ENCODE measurements around the gene PRKG2.
"Not testable (repeated sequence)": the region's sequence is repeated elsewhere in the genome, so short reads cannot be mapped to it uniquely, and the experiment has no call there.

Gene PRKG2

GRCh38 chr4:81214881-81215868 is at the start of gene PRKG2:
PRKG2 (minus strand) TSS chr4:81215222; CDS start chr4:81205047, 10,175 bp downstream.
- peak in 1 of 2 donors; percentile 7 for DNase-seq (ENCODE audit: low read depth in 2 of 2)

GRCh38 chr4:81260443-81261101 is 45.5 kb upstream of the PRKG2 start:
- no peak for DNase-seq (ENCODE audit: low read depth in 2 of 2)

- DNase-seq (ENCODE audit: low read depth in 2 of 2): no peak
These were observed 44.0 kb upstream of the PRKG2 start for GRCh38 chr4:81258841-81259550.

- no peak for DNase-seq (ENCODE audit: low read depth in 2 of 2)
These were observed 42.8 kb upstream of the PRKG2 start for GRCh38 chr4:81257816-81258215.

GRCh38 chr4:81257021-81257420 is 42.0 kb upstream of the PRKG2 start:
- DNase-seq (ENCODE audit: low read depth in 2 of 2): no peak

GRCh38 chr4:81256059-81256970 is 41.3 kb upstream of the PRKG2 start:
- no peak for DNase-seq (ENCODE audit: low read depth in 2 of 2)

GRCh38 chr4:81255524-81255923 is 40.5 kb upstream of the PRKG2 start:
- no peak for DNase-seq (ENCODE audit: low read depth in 2 of 2)

- DNase-seq (ENCODE audit: low read depth in 2 of 2): no peak
These were observed 35.4 kb upstream of the PRKG2 start for GRCh38 chr4:81250430-81250829.

GRCh38 chr4:81245218-81246009 is 30.4 kb upstream of the PRKG2 start:
- DNase-seq (ENCODE audit: low read depth in 2 of 2): no peak

GRCh38 chr4:81237791-81238190 is 22.8 kb upstream of the PRKG2 start:
- no peak for DNase-seq (ENCODE audit: low read depth in 2 of 2)

- DNase-seq (ENCODE audit: low read depth in 2 of 2): no peak
These were observed 21.1 kb upstream of the PRKG2 start for GRCh38 chr4:81235982-81236749.

GRCh38 chr4:81227968-81228367 is 12.9 kb upstream of the PRKG2 start:
- DNase-seq (ENCODE audit: low read depth in 2 of 2): no peak

GRCh38 chr4:81227138-81227537 is 12.1 kb upstream of the PRKG2 start:
- no peak for DNase-seq (ENCODE audit: low read depth in 2 of 2)

- no peak for DNase-seq (ENCODE audit: low read depth in 2 of 2)
These were observed 10.2 kb upstream of the PRKG2 start for GRCh38 chr4:81225252-81225651.

- DNase-seq (ENCODE audit: low read depth in 2 of 2): not testable (repeated sequence)
These were observed 7.1 kb upstream of the PRKG2 start for GRCh38 chr4:81222082-81222472.

GRCh38 chr4:81221303-81222081 is 6.5 kb upstream of the PRKG2 start:
- DNase-seq (ENCODE audit: low read depth in 2 of 2): no peak

- no peak for DNase-seq (ENCODE audit: low read depth in 2 of 2)
These were observed 5.2 kb upstream of the PRKG2 start for GRCh38 chr4:81220271-81220670.

- no peak for DNase-seq (ENCODE audit: low read depth in 2 of 2)
These were observed 3.2 kb upstream of the PRKG2 start for GRCh38 chr4:81218206-81218605.

GRCh38 chr4:81217779-81218178 is 2.8 kb upstream of the PRKG2 start:
- no peak for DNase-seq (ENCODE audit: low read depth in 2 of 2)

Measured in stimulated activated CD4-positive, alpha-beta T cell treated with anti-CD3 and anti-CD28 coated beads, Interleukin-4, amount 100 ng/mL, for 48 hours (primary cell).